Right lung (tissue), 5 donors: ENCODE measurements around the gene PEX14. TPM values are rescaled to one million over a fixed set of nuclear protein-coding genes. Genes with fewer than 3 reads are reported as not detected.

ENCODE experiments used
- DNase-seq, 2 donors: peaks; one replicate each; pipeline ENCODE4 v3.0.0-alpha.2; 2013
- polyA plus RNA-seq, 5 donors: library from polyadenylated mRNA; unstranded; fragments of 120-200 nt; gene quantifications; one replicate each; pipeline versions ENCODE4 v1.2.1 to v1.2.3, GENCODE V29; 2013; ENCODE audit warnings: inconsistent platforms in 1 of 5, low replicate concordance in 1 of 5; ENCODE audit not compliant: insufficient read length in 5 of 5, insufficient read depth in 1 of 5

PEX14 gene
- polyA plus RNA-seq, 5 donors = 15.0 to 23.4 (median 19.9) TPM

GRCh38 chr1:10662824-10663677 lies 188.3 kb downstream of the PEX14 start:
- no peak for DNase-seq

DNA sequence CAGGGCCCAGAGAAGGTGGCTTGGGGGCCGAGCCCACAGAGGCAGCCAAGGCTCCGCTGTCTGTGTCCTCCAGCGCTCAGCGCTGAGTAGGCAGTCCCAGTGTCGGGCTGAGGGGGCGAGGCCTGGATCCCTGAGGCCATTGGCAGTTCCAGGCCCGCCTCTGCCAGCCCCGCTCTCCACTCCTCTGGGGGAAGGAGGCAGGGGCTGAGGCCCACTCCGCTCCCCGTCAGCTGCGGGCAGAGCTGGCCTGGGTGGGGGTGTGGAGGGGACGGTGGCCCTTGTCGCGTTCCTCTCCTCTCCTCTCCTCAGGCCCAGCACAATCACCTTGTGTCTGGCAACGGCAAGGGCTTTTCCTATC lies 188.9 kb downstream of the PEX14 start:
- DNase-seq = peak; percentile 78

GRCh38 chr1:10664251-10664650 lies 189.5 kb downstream of the PEX14 start:
- DNase-seq = no peak

GRCh38 chr1:10665226-10665625 lies 190.5 kb downstream of the PEX14 start:
- no peak for DNase-seq

DNA sequence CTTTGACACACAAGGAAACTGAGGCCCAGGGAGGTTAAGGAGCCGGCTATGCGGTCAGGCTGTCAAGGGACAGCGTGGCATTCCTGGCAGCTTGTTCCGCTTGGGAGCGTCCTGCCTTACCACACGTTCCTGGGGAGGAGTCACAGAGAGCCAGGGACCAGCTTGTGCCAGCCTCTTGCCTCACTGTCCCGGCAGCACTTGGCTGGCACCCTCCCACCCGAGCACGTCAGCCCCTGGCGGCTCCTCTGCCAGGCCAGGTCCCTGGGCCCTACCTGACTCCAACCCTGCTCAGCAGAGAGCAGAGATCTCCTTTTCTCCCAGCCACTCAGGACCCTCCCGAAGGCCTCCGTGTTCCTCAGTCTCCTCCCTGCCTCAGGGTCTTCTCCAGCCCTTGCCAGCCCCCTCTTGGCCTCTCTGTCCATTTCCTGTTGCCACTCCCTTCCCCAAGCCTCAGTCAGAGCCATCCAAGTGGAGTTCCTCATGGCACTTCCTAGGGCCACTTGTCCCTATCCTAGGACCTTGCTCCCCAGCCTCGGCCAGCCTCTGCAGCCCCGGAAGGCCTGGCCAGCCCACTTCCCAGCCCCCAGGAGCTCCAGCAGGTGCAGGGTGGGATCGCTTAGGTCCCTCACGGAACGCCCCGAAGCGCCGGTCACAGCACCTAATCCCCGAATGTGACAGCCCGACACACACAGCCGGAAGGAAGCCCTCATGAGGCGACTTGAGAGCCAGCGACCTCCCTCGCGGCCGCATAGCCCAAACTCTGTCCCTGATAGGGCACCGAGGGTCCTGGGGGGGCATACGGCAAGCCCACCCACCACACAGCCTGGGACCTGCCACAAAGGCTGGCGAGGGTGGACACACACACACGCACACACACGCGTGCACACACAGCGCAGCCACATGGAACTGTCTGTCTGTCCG lies 191.4 kb downstream of the PEX14 start:
- DNase-seq = no peak

GRCh38 chr1:10667861-10668761 lies 193.4 kb downstream of the PEX14 start:
- DNase-seq = peak; percentile 60 to 68

DNA sequence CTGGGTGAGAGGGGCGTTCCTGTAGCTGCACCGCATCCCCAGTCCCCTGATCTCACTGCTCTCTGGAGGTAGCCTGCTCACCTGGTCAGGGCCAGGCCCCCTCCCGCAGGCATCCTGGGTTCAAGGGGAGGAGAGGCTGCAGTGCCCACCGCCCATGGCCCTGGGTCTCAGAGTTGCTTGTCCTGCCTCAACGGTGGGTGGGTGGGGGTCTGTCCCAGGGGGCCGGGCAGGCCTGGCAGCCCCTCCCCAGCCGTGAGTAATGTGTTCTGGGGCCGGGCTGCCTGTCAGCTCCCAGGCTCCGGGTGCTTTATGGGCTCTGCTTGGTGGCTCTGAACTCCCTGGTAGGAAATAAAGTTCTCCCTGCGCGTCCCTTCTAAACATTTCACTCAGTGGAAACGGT lies 194.8 kb downstream of the PEX14 start:
- DNase-seq = no peak

GRCh38 chr1:10670190-10670589 lies 195.4 kb downstream of the PEX14 start:
- DNase-seq = no peak

DNA sequence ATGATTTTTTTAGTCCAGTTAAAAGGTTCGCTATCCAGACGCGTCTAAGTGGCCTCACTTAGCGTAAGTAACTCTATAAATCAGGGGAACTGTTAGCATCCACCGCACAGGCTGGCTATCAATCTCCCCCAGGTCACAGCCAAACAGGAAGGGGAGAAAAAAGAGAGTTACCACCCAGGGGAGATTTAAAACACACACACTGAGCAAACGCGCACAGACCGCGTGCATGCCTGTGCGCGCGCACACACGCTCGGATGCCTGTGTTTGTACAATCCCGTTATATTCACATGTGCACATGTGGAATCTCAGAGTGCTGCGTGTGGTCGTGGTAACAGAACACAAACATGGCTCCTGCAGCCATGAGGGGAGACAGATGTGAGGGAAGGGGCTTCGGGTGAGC lies 196.3 kb downstream of the PEX14 start:
- DNase-seq = no peak

- no peak for DNase-seq
These were observed 197.0 kb downstream of the PEX14 start for GRCh38 chr1:10671622-10672342.

DNA sequence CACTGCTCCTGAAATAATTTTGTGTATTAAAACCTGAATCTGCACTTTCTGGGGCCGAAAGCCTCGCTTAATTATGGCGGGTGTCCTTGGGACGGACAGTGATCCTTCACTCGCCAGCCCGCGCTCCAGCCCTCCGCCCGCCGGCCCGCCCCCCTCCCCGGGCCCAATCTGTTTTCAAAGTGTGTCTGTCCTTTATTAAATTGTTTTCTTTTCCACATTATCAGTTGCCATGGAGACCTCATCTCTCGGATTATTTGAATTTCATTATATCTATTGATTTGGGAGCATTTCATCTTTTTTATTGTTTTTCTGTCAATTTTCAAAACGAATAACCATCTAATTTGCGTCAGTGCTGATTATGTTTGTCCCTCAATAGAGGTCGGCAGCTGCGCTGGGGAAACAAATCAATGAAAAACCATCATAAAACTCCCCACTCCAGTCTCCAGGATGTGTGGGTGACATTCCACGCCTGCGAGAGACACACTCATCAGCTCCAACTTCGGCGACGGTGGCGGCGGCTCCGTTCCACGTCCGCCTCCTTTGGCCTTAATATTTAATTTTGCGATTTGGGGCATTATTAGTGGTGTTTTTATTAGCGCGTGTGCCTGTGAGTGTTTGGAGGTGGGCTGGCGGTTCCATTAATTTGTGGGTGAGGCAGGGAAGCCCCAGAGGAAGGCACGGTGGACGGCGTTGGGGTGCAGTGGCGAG lies 197.7 kb downstream of the PEX14 start:
- no peak for DNase-seq

- no peak for DNase-seq
These were observed 198.5 kb downstream of the PEX14 start for GRCh38 chr1:10673109-10673711.

- no peak for DNase-seq
These were observed 199.5 kb downstream of the PEX14 start for GRCh38 chr1:10674222-10674621.

DNA sequence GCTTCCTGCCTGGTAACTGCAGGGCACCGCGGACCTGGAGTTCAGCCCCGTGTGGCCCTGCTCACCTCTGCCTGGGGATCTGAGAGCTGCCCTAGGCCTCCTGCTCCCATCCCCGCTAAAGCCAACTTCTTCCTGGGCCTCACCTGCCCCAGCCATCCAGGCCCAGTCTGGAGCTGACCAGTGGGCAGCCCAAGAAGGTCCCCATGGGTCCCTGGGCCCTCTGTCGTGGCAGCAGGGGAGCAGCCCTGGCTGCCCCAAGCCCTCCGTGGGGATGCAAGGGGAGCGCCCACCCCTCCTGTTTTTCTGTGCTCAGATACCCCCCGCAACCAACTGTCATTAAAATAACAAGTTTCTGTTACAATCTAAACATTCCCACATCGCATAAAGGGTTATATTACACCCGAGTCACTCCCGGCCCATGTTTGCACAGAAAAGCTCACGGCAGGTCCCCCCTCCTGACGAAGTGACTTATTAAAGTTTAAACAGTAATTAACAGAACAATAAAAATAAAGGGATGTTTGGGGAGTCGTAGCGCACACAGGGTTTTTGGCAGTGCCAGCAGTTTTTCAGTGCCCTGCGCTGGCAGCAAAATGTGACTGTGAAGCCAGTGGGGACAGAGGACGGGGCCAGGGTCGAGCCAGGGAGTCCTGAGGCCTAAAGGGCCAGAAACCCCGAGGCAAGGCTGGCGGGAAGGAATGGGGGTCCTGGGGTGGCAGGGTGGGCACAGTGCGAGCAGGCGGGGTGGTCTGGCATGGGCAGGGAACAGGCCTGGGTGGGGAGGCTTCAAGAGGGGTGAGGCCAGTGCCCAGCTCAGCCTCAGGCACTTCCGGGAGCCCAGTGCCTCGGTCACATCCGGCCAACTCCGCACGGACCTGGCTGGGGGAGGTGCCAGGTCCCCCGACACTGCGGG lies 200.2 kb downstream of the PEX14 start:
- DNase-seq = no peak

GRCh38 chr1:10675813-10676212 lies 201.1 kb downstream of the PEX14 start:
- DNase-seq = no peak

DNA sequence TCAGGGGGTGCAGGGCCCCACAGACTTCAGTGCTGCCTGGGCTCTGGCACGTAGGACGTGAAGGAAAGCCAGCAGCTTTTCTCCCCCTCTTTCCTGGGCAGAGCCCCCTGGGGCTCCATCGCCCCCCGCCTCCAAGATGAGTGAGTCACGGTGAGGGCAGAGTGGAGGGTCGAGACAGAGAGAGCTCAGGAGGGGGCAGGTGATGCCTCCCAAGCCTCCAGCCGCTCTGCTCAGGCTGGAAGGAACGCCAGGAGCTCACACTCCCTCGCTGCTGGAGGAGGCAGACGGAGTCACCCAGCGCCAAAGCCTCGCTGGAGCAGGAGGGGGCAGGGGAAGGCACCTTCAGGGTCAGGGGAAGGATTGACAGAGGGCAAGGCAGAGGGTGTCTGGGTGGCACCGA lies 202.2 kb downstream of the PEX14 start:
- DNase-seq = no peak

DNA sequence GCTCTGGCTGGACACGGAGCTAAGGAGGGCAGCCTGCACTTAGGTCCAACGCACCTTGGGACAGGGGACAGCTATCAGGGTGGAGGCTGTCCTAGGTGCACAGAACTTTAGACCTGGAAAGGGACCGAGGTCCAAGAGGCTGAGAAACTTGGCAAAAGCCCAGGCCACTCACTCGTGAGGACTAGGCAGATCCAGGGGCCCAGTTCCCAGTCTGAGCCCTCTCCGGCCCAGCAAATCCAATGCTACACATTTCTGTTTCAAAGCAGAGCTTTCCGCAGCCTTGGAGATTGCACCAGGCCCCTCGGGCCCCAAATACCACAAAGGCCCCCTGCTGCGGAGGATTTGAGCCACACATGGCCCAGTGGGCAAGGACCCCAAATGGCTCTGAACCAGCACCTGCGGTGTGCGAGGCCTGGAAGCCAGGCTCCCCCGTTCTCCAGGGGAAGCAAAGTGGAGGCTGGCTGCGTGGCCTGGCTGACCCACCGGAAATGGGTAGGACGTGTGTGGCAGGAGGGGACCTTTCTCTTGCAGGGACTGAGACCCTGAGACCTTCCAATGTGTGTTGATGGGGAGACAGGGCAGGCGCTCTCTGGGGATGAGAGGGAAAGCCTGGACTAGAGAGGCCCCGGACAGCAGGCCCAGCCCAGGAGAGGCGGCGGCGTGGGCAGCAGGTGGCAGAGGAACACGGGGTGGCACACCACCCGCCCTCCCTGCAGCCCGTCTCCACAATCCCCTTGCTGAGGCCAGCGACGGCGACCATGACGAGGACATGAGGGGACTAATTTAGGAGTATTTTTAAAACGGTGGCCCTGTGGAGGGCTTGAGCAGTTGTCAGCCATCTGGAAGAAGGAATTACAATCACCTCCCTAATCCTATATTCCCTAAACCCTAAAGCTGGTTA lies 203.0 kb downstream of the PEX14 start:
- no peak for DNase-seq

DNA sequence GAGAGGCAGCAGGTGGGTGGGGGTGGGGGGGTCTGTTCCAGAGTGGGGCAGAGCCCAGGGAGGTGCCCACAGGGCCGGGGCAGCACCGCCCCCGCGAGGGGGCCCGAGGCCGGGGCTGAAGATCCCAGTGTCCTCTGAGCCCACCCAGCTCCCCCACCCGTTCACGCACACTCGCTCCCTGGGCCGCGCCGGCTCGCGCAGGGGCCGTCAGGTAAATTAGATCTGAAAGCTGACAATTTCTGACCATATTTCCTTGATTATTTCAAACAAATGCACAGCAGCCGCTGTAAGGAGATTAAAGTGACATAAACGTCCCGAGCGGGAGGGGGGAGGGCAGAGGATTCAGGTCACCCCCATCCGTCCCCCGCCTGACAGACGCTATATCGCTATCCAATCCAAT lies 203.7 kb downstream of the PEX14 start:
- DNase-seq = no peak
